Activated naive CD8-positive, alpha-beta T cell treated with anti-CD3 and anti-CD28 coated beads for 36 hours (primary cell): ENCODE results near the gene GXYLT1. TPM values are rescaled to one million over a fixed set of nuclear protein-coding genes. Genes with fewer than 3 reads are reported as not detected.
"Not testable (repeated sequence)": the region's sequence is repeated elsewhere in the genome, so short reads cannot be mapped to it uniquely, and the experiment has no call there.

Experiments used
- DNase-seq: peaks from one replicate; pipeline ENCODE4 v3.0.0; 2021
- H3K27ac Mint-ChIP-seq: one replicate; pipeline ENCODE4 v1.8.0; 2022; ENCODE audit warnings: mild to moderate bottlenecking, moderate library complexity, mixed read lengths
- H3K27me3 Mint-ChIP-seq: one replicate; pipeline ENCODE4 v1.8.0; 2022; ENCODE audit warnings: mild to moderate bottlenecking, mixed read lengths
- H3K36me3 Mint-ChIP-seq: one replicate; pipeline ENCODE4 v1.8.0; 2021; ENCODE audit warnings: mild to moderate bottlenecking, mixed read lengths
- H3K4me1 Mint-ChIP-seq: one replicate; pipeline ENCODE4 v1.8.0; 2021; ENCODE audit warnings: mixed read lengths
- H3K4me3 Mint-ChIP-seq: one replicate; pipeline ENCODE4 v1.8.0; 2022; ENCODE audit warnings: mild to moderate bottlenecking, moderate library complexity, mixed read lengths
- H3K9me3 Mint-ChIP-seq: one replicate; pipeline ENCODE4 v1.8.0; 2022; ENCODE audit warnings: mixed read lengths
- total RNA-seq, 2 experiments: library from RNA; stranded (reverse); gene quantifications; one replicate each; pipeline ENCODE4 v1.2.3, GENCODE V29; 2021

Gene GXYLT1
- total RNA-seq, 2 experiments from 2014 or later, result 7.0 to 7.1 TPM

DNA sequence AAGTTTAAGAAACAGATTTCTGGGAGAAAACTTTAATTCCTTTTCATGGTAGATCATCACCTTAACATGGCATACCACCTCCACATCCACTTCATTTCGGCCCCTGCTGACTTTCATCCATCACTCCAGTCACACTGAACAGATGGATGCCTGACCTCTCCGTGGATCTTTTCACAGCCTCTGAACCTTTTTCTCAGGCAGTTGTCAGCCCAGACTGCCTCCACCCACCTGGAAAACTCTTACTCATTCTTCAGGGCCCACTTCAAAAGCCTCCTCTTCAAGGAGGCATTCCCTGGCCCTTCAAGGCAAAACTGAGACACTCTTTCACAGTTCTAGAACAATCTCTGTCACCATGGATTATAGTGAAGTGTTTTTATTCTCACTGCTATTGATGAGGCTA is 52.9 kb downstream of the GXYLT1 start:
- no peak overlapping the region for H3K4me3 Mint-ChIP-seq

GRCh38 chr12:42090899-42091298 is 53.8 kb downstream of the GXYLT1 start:
- H3K4me1 Mint-ChIP-seq, result peaks cover 20% of the 10 kb centered on the region
- no peak for DNase-seq
- H3K4me3 Mint-ChIP-seq, result no peak overlapping the region
- no peak overlapping the region for H3K27ac Mint-ChIP-seq
- H3K27me3 Mint-ChIP-seq, result no peaks in the 10 kb centered on the region
- H3K9me3 Mint-ChIP-seq, result no peaks in the 10 kb centered on the region
- H3K36me3 Mint-ChIP-seq, result peaks cover 22% of the 10 kb centered on the region

More for the DNA sequence above, 52.9 kb downstream of the GXYLT1 start:
- H3K9me3 Mint-ChIP-seq, result no peaks in the 10 kb centered on the region
- H3K4me1 Mint-ChIP-seq, result peaks cover 27% of the 10 kb centered on the region
- peaks cover 24% of the 10 kb centered on the region for H3K36me3 Mint-ChIP-seq
- H3K27me3 Mint-ChIP-seq, result no peaks in the 10 kb centered on the region
- H3K27ac Mint-ChIP-seq, result no peak overlapping the region
- no peak for DNase-seq

- Mint-ChIP-seq H3K27ac (no peak overlapping the region), H3K27me3 (no peaks in the 10 kb centered on the region), H3K36me3 (peaks cover 17% of the 10 kb centered on the region), H3K9me3 (no peaks in the 10 kb centered on the region), H3K4me3 (no peak overlapping the region), H3K4me1 (peaks cover 1% of the 10 kb centered on the region)
- DNase-seq, result no peak
Measured at GRCh38 chr12:42086031-42086430, 58.6 kb downstream of the GXYLT1 start.

DNA sequence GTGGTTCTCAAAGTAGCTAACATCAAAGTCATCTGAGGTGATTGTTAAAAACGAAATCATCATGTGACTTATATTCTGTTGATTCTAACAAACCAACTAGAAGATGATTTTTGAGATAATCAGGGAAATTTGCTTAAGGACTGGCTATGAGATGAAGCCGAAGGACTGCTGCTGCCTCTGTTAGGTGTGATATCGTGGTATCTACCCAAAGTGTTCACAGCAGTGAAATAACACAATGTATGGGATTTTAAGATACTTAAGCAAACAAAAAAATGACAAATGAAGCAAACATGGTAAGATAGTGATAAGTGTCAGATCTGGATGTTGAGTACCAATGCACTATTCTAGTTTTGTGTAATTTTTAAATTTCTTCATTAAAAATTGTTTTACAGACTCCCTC is 59.1 kb downstream of the GXYLT1 start:
- Mint-ChIP-seq H3K4me1 (no peaks in the 10 kb centered on the region), H3K4me3 (no peak overlapping the region), H3K27ac (no peak overlapping the region), H3K9me3 (no peaks in the 10 kb centered on the region), H3K36me3 (peaks cover 17% of the 10 kb centered on the region), H3K27me3 (no peaks in the 10 kb centered on the region)
- no peak for DNase-seq

DNA sequence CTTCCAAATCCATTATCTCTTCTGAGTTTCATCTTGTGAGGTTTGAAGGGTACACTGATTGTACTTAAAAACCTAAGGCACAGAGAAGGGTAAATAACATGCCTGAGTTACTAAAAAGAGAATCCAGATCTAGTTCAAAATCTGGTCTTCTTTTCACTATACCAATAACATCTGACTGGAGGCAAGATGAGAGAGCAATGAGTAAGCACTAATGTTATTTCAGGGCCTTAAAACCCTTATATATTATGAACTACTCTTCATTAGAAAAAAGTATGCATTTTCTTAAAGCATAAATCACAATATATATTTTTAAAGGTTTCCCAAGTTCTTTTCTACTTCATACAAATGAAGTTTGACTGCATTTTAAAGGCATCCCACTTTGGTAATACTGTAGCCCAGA is 60.2 kb downstream of the GXYLT1 start:
- no peak overlapping the region for H3K27ac Mint-ChIP-seq
- no peak overlapping the region for H3K4me3 Mint-ChIP-seq
- H3K4me1 Mint-ChIP-seq, result no peaks in the 10 kb centered on the region
- DNase-seq, result no peak
- peaks cover 13% of the 10 kb centered on the region for H3K36me3 Mint-ChIP-seq
- no peaks in the 10 kb centered on the region for H3K9me3 Mint-ChIP-seq
- H3K27me3 Mint-ChIP-seq, result no peaks in the 10 kb centered on the region

- Mint-ChIP-seq H3K36me3 (no peaks in the 10 kb centered on the region), H3K9me3 (no peaks in the 10 kb centered on the region), H3K4me3 (no peak overlapping the region), H3K4me1 (no peaks in the 10 kb centered on the region), H3K27me3 (no peaks in the 10 kb centered on the region), H3K27ac (no peak overlapping the region)
- DNase-seq, result no peak
Measured at GRCh38 chr12:42076976-42077375, 67.7 kb downstream of the GXYLT1 start.

DNA sequence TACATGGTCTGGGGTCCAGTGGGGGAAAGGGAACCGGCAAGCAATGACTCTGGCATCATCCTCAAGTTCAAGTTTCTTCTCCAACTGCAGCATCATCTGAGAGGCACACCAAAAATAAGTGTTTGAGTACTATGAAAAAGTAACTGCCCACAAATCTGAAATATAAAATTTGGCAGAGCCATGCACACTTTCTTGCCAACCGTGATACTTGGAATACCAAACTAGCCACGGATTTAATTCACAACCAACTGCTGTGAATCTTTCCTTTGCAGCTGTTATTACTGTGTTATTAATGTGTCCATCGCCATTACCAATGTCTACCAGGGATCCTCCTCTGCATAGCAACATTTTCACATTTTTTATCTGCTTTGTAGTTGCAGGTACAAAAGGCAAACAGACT is 74.6 kb downstream of the GXYLT1 start:
- Mint-ChIP-seq H3K4me1 (no peaks in the 10 kb centered on the region), H3K27ac (no peak overlapping the region), H3K27me3 (no peaks in the 10 kb centered on the region)

DNA sequence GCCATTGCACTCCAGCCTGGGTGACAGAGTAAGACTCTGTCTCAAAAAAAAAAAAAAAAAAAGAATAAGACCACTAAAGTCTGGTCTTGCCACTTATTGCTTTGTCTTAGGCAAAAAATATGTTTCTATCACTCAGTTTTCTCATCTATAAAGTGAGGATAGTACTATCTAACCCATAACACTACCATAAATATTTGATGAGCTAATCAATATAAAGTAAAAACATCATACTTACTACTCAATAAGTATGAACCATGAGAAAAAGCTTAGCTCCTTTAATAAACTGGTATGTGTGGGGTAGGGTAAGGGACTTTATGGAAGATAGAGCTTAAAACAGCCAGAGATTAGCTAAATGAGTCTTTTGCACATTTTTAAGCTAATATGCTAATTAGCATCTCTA is 85.5 kb downstream of the GXYLT1 start:
- peaks cover 7% of the 10 kb centered on the region for H3K36me3 Mint-ChIP-seq
- DNase-seq, result no peak
- no peak overlapping the region for H3K4me3 Mint-ChIP-seq
- no peak overlapping the region for H3K27ac Mint-ChIP-seq
- peaks cover 12% of the 10 kb centered on the region for H3K9me3 Mint-ChIP-seq
- H3K4me1 Mint-ChIP-seq, result no peaks in the 10 kb centered on the region
- H3K27me3 Mint-ChIP-seq, result peaks cover 22% of the 10 kb centered on the region

More for the DNA sequence above, 74.6 kb downstream of the GXYLT1 start:
- DNase-seq, result no peak
- Mint-ChIP-seq H3K36me3 (no peaks in the 10 kb centered on the region), H3K4me3 (no peak overlapping the region), H3K9me3 (peaks cover 3% of the 10 kb centered on the region)

DNA sequence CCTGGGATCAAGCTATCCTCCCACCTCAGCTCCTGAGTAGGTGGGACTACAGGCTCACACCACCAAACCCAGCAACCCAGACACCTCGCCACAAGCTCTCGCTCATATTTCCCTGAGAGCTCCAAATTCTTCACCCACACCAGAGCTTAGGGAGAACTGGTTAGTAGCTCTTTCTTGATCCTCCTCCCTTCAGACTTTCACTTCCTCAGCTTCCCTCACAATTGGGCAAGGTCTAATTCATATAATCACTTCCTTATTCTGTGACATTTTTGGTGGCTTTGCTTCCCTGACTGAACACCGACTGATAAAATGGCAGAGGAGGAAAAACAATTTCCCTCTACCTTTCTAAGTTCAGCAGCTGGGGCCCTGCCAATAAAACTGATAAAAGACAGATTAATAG is 88.5 kb downstream of the GXYLT1 start:
- H3K27ac Mint-ChIP-seq, result no peak overlapping the region
- peaks cover 20% of the 10 kb centered on the region for H3K27me3 Mint-ChIP-seq
- H3K4me3 Mint-ChIP-seq, result no peak overlapping the region
- H3K4me1 Mint-ChIP-seq, result no peaks in the 10 kb centered on the region
- DNase-seq, result no peak
- H3K9me3 Mint-ChIP-seq, result peaks cover 6% of the 10 kb centered on the region
- H3K36me3 Mint-ChIP-seq, result no peaks in the 10 kb centered on the region

- Mint-ChIP-seq H3K27me3 (peaks cover 16% of the 10 kb centered on the region), H3K27ac (no peak overlapping the region), H3K4me1 (no peaks in the 10 kb centered on the region), H3K4me3 (no peak overlapping the region), H3K9me3 (peaks cover 5% of the 10 kb centered on the region), H3K36me3 (no peaks in the 10 kb centered on the region)
- DNase-seq, result no peak
Measured at GRCh38 chr12:42053456-42053855, 91.2 kb downstream of the GXYLT1 start.

DNA sequence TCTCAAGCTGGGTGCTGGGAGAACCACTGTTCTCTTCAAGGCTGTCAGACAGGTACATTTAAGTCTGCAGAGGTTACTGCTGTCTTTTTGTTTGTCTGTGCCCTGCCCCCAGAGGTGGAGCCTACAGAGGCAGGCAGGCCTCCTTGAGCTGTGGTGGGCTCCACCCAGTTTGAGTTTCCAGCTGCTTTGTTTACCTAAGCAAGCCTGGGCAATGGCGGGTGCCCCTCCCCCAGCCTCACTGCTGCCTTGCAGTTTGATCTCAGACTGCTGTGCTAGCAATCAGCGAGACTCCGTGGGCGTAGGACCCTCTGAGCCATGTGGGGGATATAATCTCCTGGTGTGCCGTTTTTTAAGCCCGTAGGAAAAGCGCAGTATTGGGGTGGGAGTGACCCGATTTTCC is 95.7 kb downstream of the GXYLT1 start:
- DNase-seq, H3K4me1 Mint-ChIP-seq, H3K27me3 Mint-ChIP-seq, H3K27ac Mint-ChIP-seq, H3K36me3 Mint-ChIP-seq, H3K9me3 Mint-ChIP-seq, H3K4me3 Mint-ChIP-seq: not testable (repeated sequence)

GRCh38 chr12:42039577-42039976 is 105.1 kb downstream of the GXYLT1 start:
- Mint-ChIP-seq H3K36me3 (no peaks in the 10 kb centered on the region), H3K27me3 (peaks cover 18% of the 10 kb centered on the region), H3K4me1 (no peaks in the 10 kb centered on the region), H3K9me3 (peaks cover 5% of the 10 kb centered on the region), H3K4me3 (no peak overlapping the region), H3K27ac (no peak overlapping the region)
- DNase-seq, result no peak

DNA sequence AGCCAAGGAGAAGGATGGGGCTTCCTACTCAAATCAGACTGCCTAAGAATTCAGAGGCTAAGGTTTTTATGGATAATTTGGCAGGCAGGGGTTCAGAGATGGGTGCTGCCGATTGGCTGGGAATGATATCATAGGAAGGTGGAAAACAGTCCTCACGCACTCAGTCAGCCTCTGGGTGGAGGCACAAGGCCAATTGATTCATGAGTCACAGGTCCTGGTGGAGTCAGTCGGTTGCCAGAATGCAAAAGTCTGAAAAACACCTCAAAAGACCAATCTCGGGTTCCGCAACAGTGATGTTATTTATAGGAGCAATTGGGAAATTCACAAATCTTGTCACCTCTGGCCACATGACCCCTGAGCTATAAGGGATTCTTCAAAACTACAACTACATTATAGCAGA is 105.5 kb downstream of the GXYLT1 start:
- Mint-ChIP-seq H3K36me3 (no peaks in the 10 kb centered on the region), H3K27ac (no peak overlapping the region), H3K4me3 (no peak overlapping the region), H3K4me1 (no peaks in the 10 kb centered on the region), H3K27me3 (peaks cover 18% of the 10 kb centered on the region), H3K9me3 (peaks cover 5% of the 10 kb centered on the region)
- DNase-seq, result no peak

GRCh38 chr12:42031847-42032564 is 112.7 kb downstream of the GXYLT1 start:
- no peak for DNase-seq
- Mint-ChIP-seq H3K27ac (no peak overlapping the region), H3K27me3 (peaks cover 13% of the 10 kb centered on the region), H3K36me3 (no peaks in the 10 kb centered on the region), H3K9me3 (peaks cover 3% of the 10 kb centered on the region), H3K4me3 (no peak overlapping the region), H3K4me1 (no peaks in the 10 kb centered on the region)
